Lower lobe of right lung (tissue), 2 donors: Measurements from ENCODE around the gene GPHB5. TPM values are rescaled to one million over a fixed set of nuclear protein-coding genes. Genes with fewer than 3 reads are reported as not detected.

Source experiments
- ATAC-seq, 2 donors: fragments of 200-7000 bp; cut with Tn5 transposase; one replicate each; pipeline ENCODE4 v1.9.1; 2020 to 2022; ENCODE audit warnings: mild to moderate bottlenecking in 2 of 2, moderate library complexity in 2 of 2
- DNase-seq: peaks from one replicate; pipeline ENCODE4 v3.0.0-alpha.2; 2020
- H3K27ac ChIP-seq: fragments of 200-600 bp; one replicate; pipeline ENCODE4 v1.8.0; 2022
- H3K27me3 ChIP-seq: fragments of 200-600 bp; one replicate; pipeline ENCODE4 v1.8.0; 2022; ENCODE audit warnings: low read depth
- H3K36me3 ChIP-seq: fragments of 200-600 bp; one replicate; pipeline ENCODE4 v1.8.0; 2022; ENCODE audit warnings: mild to moderate bottlenecking
- H3K4me1 ChIP-seq: fragments of 200-600 bp; one replicate; pipeline ENCODE4 v1.8.0; 2022
- H3K4me3 ChIP-seq: fragments of 200-600 bp; one replicate; pipeline ENCODE4 v1.8.0; 2022; ENCODE audit warnings: mild to moderate bottlenecking
- H3K9me3 ChIP-seq: fragments of 200-600 bp; one replicate; pipeline ENCODE4 v1.8.0; 2022
- CTCF ChIP-seq: fragments of 200-600 bp; IDR thresholded peaks from one replicate; pipeline ENCODE4 v1.8.0; 2022; ENCODE audit warnings: antibody characterized with exemption, mild to moderate bottlenecking
- intact Hi-C: fragments of 100-400 bp; cut with DNase I; formaldehyde crosslinking; loops from one replicate; pipeline ENCODE4 v1.11.0; 2022
- total RNA-seq: library from RNA; stranded (reverse); fragmentation: NEBNext Ultra II Directional; extraction: Animal tissue kit (Norgen Biotek cat#: 25700); gene quantifications from one replicate; pipeline ENCODE4 v1.2.1, GENCODE V29; 2021
- donor health status: DM: no; HTN: yes; CAD: no; lungs with severe emphysema.

GPHB5 gene
- total RNA-seq, 1 donor from 2014 or later = not detected

- intact Hi-C loops = no loop called here
- no peak for TF ChIP-seq CTCF
- Histone ChIP-seq H3K4me3 (no peak overlapping the region), H3K27ac (no peak overlapping the region), H3K4me1 (no peaks in the 10 kb centered on the region), H3K36me3 (peaks cover 13% of the 10 kb centered on the region), H3K9me3 (no peaks in the 10 kb centered on the region), H3K27me3 (no peaks in the 10 kb centered on the region)
- ATAC-seq (no peak), DNase-seq (no peak)
Observed at GRCh38 chr14:63292805-63293204, 25.9 kb downstream of the GPHB5 start.

GRCh38 chr14:63290741-63291430 is 27.8 kb downstream of the GPHB5 start:
- ATAC-seq = no peak
- TF ChIP-seq CTCF = no peak
- DNase-seq = no peak
- intact Hi-C loops = no loop called here
- H3K36me3 ChIP-seq = peaks cover 16% of the 10 kb centered on the region
- no peak overlapping the region for H3K4me3 ChIP-seq
- H3K27me3 ChIP-seq = no peaks in the 10 kb centered on the region
- no peak overlapping the region for H3K27ac ChIP-seq
- H3K9me3 ChIP-seq = no peaks in the 10 kb centered on the region
- H3K4me1 ChIP-seq = no peaks in the 10 kb centered on the region

- H3K27ac ChIP-seq = no peak overlapping the region
- intact Hi-C loops = no loop called here
- no peaks in the 10 kb centered on the region for H3K27me3 ChIP-seq
Observed at GRCh38 chr14:63288853-63289252, 29.9 kb downstream of the GPHB5 start.

GRCh38 chr14:63287666-63288483 is 30.9 kb downstream of the GPHB5 start:
- Histone ChIP-seq H3K4me1 (no peaks in the 10 kb centered on the region), H3K4me3 (no peak overlapping the region), H3K36me3 (peaks cover 21% of the 10 kb centered on the region), H3K9me3 (no peaks in the 10 kb centered on the region), H3K27me3 (no peaks in the 10 kb centered on the region), H3K27ac (no peak overlapping the region)
- intact Hi-C loops = no loop called here
- TF ChIP-seq CTCF = no peak
- DNase-seq = no peak
- no peak for ATAC-seq

More at GRCh38 chr14:63288853-63289252, 29.9 kb downstream of the GPHB5 start:
- Histone ChIP-seq H3K36me3 (peaks cover 21% of the 10 kb centered on the region), H3K9me3 (no peaks in the 10 kb centered on the region), H3K4me3 (no peak overlapping the region), H3K4me1 (no peaks in the 10 kb centered on the region)
- no peak for DNase-seq
- no peak for ATAC-seq
- no peak for TF ChIP-seq CTCF

GRCh38 chr14:63286071-63286470 is 32.7 kb downstream of the GPHB5 start:
- intact Hi-C loops = no loop called here
- Histone ChIP-seq H3K36me3 (peaks cover 12% of the 10 kb centered on the region), H3K27me3 (no peaks in the 10 kb centered on the region), H3K4me1 (no peaks in the 10 kb centered on the region), H3K27ac (no peak overlapping the region), H3K9me3 (no peaks in the 10 kb centered on the region), H3K4me3 (no peak overlapping the region)
- no peak for TF ChIP-seq CTCF
- DNase-seq = no peak
- no peak for ATAC-seq
